CD4-positive, alpha-beta T cell treated with Interleukin-6 for 4 hours (primary cell): ENCODE results near the gene CAMTA1.

Experiments used
- DNase-seq: peaks from one replicate; pipeline ENCODE4 v3.0.0-alpha.2; 2020; ENCODE audit warnings: mixed read lengths

Gene CAMTA1

GRCh38 chr1:7574121-7575040, 789.1 kb downstream of the CAMTA1 start:
- DNase-seq = no peak

GRCh38 chr1:7575041-7575400, 789.8 kb downstream of the CAMTA1 start:
- no peak for DNase-seq

GRCh38 chr1:7576946-7577657, 791.8 kb downstream of the CAMTA1 start:
- no peak for DNase-seq

GRCh38 chr1:7578206-7578605, 793.0 kb downstream of the CAMTA1 start:
- DNase-seq = no peak

GRCh38 chr1:7579016-7579415, 793.8 kb downstream of the CAMTA1 start:
- no peak for DNase-seq

GRCh38 chr1:7579831-7580804, 794.9 kb downstream of the CAMTA1 start:
- no peak for DNase-seq

GRCh38 chr1:7580923-7581753, 795.9 kb downstream of the CAMTA1 start:
- DNase-seq = no peak

- DNase-seq = no peak
These were observed 796.7 kb downstream of the CAMTA1 start for GRCh38 chr1:7581754-7582459.

GRCh38 chr1:7582460-7582972, 797.3 kb downstream of the CAMTA1 start:
- no peak for DNase-seq

- no peak for DNase-seq
These were observed 798.2 kb downstream of the CAMTA1 start for GRCh38 chr1:7583291-7584096.

- DNase-seq = no peak
These were observed 798.9 kb downstream of the CAMTA1 start for GRCh38 chr1:7584157-7584556.

GRCh38 chr1:7584643-7585042, 799.4 kb downstream of the CAMTA1 start:
- DNase-seq = no peak

GRCh38 chr1:7585216-7585907, 800.1 kb downstream of the CAMTA1 start:
- no peak for DNase-seq

GRCh38 chr1:7586031-7586941, 801.0 kb downstream of the CAMTA1 start:
- no peak for DNase-seq

GRCh38 chr1:7587108-7587772, 802.0 kb downstream of the CAMTA1 start:
- no peak for DNase-seq

GRCh38 chr1:7587773-7588456, 802.7 kb downstream of the CAMTA1 start:
- no peak for DNase-seq

- no peak for DNase-seq
These were observed 803.2 kb downstream of the CAMTA1 start for GRCh38 chr1:7588457-7588827.
